ENCODE data around the gene ITPKB.

The ITPKB gene

GRCh38 chr1:226702957-226703831 is 35.9 kb downstream of the ITPKB start:
- peak; percentile 43 to 51 for DNase-seq

DNA sequence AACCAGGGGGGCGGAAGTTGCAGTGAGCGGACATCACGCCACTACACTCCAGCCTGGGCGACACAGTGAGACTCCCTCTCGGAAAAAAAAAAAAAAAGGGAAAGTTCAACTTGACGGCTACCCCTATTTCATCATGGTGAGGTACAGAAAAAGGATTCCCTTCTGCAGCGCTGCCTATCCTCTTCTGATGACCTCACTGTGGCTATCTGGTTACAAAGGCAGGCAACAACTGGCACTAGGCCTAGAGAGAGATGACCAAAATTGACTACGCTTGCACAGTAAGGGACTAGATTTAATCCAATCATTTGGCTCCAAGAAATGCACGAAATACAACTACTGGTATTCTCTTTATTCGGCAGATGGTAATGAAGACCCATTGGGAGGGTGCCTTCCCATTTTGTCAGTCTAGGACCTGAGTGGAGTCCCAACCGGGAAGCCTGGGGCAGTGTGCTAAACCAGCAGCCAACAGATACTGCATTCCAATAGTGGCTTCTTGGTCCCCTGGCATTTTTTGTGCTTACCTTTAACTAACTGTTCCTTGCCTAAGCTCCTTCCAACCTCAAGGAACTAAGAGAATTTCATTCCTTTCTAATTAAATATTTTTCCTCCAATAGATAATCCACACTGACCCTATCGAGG is 36.6 kb downstream of the ITPKB start:
- no peak for DNase-seq

DNA sequence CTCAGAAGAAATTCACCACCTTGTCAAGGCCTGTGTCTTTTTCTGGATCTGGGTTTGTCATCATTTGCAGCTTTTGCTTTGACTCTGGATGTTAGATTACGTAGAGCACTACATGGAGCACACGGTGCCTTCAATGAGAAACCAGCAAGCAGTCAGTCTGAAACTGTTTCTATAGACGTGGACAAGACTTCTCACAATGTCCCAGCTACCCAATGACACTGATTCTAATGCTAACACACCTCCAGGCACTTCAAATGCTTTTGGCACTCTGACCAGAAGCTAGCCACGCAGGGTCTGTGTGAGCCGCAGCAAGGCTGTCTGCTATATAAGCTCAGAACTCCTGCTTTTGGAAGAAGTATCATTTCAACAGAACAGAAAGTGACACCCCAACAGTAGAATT is 38.2 kb downstream of the ITPKB start:
- no peak for DNase-seq

DNA sequence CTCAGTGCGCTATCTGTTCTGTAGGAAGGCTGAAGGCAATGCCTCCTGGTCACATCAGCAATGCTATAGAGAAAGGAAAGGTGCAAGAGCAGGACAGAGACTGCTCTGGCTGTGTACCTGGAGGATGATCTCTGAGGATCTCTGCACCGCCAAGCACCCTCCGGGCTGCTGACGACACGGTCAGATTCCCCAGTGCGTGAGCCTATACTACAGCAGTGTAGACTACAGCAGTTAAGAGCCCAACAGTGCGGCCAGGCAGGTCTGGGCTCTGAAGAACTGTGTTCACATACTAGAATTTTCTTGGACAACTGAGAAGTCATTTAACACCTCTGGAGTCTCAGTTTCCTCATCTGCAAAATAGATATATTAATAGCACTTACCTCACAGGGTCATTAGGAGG is 39.9 kb downstream of the ITPKB start:
- no peak for DNase-seq

DNA sequence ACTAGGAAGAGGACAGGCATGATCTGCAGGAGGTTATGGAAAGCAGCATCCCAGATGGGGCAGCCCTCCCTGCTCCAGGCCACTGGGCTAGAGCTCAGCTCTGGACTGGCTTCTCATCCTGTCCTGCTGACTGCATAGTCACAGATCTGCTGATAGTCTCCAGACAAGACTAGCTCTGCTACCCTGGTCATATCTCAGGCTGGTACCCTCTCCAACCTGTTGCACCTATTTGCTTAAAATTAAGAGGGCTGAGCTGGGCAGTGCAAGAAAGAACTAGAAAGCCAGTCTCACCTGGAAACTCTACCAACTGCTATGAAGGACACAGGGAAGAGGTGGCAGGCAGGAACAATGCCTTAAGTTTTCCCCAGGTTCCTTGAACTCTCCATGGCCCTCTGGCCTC is 40.4 kb downstream of the ITPKB start:
- DNase-seq: no peak

DNA sequence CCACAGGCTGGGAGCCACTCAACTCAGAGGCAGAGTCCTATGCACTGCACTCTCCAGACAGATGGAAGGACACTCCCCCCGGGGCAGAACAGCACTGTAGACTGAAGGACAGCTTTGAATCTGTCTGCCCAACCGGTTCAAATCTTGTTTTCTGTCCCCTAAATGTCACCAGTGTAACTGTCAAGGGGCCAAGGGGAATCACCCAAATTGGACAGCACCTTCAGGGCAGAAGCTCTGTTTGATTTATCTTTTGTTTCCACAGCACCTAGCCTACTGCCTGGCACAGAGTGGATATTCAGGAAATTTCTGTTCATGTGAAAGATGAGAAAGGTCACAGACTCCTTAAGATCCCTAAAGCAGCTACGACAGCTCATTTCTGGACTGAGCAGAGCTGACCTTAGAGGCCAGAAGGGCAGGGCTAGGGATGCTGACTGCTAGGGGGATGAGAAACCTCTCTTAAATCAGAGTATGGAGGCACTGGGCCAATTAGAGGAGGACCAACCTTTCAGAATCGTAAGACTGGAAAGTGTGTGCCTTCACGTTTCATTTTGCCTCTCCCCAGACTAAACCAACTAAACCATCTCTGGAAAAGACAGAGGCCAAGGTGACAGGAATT is 41.0 kb downstream of the ITPKB start:
- no peak for DNase-seq

GRCh38 chr1:226697151-226697928 is 41.7 kb downstream of the ITPKB start:
- no peak for DNase-seq

DNA sequence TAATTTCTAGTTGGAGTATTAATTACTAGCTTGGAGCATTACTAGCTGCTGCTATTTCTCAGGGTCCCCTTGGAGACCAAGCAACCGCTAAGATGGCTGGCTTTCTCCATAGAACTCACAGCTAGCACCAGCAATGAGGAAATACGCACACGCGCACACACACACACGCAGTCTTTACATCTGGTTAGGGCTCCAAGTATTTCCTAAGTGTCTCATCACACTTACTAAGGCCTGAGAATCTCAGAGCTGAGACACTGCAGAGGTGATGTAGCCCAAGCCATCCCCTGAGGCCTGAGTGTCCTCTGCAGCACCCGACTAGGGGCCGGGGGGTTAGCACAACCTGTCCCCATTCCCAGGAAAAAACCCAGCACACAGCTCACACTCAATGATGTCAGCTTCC is 42.5 kb downstream of the ITPKB start:
- no peak for DNase-seq

DNA sequence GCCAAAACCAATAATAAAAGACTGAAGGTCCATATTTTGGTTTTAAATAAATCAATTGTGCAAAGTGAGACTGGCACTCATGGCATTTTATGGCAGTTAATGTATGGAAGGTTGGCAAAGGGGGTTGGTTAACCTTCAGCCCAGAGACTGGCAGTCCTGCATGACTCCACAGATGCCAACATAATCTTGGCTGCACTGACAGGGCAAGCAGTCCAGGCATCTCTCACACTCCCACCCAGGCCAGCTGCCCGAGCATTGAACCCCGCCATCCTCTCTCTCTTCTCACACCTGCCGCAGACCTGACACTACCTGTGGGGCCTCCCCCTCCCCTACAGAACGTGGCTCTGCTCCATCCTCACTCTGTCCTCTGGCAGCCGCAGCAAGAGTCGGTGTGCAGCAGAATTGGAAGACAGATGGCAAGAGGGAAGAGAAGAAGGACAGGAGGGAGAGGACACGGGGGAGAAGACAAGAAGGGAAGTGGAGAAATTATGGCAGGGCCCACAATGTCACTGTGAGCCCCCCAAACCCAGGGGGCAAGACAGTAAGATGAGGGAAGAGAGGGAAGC is 43.7 kb downstream of the ITPKB start:
- DNase-seq: no peak

DNA sequence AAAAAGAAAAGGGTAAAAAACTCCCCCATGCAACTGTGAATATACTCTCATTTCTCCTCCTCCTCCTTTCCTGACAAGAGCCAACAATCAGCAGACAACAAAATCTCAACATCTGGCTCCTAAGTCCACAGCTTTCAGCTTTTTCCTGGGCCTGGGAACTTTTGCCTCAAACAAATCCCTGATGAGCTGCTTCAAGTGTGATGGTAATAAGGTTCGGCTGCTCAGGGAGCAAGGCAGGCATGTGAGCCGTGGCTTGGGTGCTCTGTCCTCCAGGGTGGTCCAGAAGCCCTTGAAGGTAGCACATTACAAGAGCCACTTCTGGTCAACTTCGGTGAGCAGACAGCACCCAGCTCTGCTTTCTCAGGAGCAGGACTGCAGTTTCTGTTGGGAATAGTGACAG is 46.3 kb downstream of the ITPKB start:
- DNase-seq: peak in 1 of 2 experiments; percentile 22

DNA sequence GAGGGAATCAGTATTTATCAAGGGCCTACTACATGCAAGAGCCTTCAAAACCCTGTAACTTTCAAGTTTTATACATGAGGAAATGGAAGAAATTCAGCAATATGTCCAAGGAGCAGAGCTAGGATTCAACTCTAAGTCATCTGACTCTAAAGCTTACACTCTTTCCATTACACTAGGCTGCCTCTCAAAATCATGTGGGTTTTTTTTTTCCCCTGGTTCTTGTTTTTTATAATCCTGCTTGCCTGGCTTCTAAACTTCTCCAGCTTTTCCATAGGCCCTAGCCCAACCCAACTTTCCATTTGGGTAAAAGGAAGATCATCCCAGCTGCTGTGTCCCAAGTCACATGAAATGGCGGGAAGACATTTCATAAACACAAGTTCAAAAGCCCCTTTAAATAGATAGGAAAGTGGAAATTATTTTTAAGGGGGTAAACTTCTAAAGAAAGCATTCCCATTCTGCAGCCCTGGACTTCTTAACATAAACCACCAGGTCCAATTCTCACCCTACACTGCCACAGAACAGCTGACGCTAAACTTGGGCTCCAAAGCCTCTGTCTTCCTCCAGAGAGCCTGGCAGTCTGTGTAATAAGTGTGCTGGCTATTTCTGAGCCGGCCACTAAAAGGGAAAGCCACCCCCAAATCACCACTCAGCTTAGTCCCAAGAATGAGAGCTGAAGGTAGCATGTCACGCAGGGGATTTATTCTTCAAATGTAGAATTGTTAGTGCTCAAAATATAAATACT is 46.9 kb downstream of the ITPKB start:
- no peak for DNase-seq

DNA sequence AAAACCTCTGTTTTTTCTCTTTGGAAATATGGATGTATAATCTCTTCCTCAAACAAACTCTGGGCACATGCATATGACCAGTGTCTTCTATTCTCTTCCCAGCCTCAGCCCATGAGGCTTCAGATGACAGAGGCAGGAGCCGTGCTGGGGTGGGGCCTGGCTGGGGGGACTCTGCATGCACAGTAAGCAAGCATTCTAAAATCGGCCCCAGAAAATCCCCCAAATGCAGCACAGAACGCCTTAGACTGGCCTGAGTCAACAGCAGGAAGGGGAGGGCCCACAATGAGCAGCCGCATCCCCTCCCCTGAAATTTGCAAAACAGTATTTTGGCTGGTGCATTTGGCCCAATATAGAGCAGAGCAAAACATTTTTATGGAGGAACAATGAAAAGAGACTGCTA is 47.8 kb downstream of the ITPKB start:
- DNase-seq: no peak

- DNase-seq: no peak
These were observed 48.6 kb downstream of the ITPKB start for GRCh38 chr1:226690460-226690982.

- DNase-seq: peak in 1 of 2 experiments; percentile 43
These were observed 50.3 kb downstream of the ITPKB start for GRCh38 chr1:226688808-226689207.

GRCh38 chr1:226688056-226688748 is 50.9 kb downstream of the ITPKB start:
- DNase-seq: peak; percentile 25 to 66

GRCh38 chr1:226687426-226687825 is 51.7 kb downstream of the ITPKB start:
- no peak for DNase-seq

GRCh38 chr1:226686440-226687425 is 52.3 kb downstream of the ITPKB start:
- peak; percentile 43 to 77 for DNase-seq

DNA sequence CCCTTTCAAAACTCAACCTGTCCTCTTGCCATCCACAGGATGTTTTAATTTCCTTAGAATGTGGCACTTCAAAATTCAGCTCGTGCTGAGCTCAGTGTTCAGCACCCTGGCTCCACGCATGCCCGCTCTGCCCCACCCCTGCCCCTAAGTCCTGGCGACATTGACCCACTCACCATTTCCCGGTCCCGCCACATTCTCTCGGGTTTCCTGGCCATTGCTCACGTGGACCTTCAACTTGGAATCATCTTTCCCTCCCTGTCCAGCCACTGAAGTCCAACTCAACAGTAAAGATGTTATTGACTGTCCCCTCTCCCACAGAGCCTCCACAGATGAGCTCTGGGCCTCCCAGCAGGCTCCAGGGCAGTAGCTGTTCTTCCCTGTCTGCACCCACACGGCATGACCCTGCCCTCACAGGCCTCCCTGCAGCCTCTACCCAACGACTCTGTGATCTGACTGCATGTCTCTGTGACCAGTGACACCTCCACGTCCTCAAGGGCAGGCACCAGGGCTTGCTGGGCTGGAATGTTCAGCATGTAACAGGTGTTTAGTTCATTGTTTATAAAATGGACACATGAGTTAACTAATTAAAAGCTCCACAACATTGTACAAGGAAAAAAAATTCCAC is 53.8 kb downstream of the ITPKB start:
- no peak for DNase-seq

DNA sequence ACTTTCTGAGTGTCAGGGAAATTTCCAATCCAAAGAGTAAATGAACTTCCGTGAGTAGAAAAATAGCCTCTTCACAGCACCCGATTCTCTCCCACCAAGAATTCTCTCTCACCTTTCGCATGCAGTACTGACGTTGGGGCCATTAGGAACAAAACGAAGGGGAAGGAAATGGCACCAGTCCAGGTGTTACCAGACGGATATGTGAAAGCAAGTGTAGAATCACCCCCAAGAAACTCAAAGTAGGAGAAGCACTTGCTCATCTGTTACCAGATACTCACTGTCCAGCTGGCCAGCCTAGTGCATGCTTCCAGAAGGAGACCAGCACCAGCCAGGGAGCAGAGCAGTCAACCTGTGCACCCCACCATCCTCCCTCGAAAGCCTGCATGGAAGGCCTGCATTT is 55.1 kb downstream of the ITPKB start:
- DNase-seq: no peak
